Calu3 (cell line): Measurements from ENCODE around the gene PPIL1. TPM values are rescaled to one million over a fixed set of nuclear protein-coding genes. Genes with fewer than 3 reads are reported as not detected.

Source experiments
- BruUV-seq: library from RNA; stranded (reverse); fragments of 400-500 nt; replicated peaks from 2 replicates; lab custom pipeline; 2021; lab: Mats Ljungman, UMichigan
- CTCF ChIA-PET: fragments of 300-600 bp; sonication (Branson Sonifier 250); formaldehyde crosslinking; loops from one replicate; lab custom pipeline; 2022; ENCODE audit warnings: antibody characterized with exemption; lab: Charles Lee
- DNase-seq: peaks from one replicate; pipeline ENCODE4 v3.0.0; 2022
- H3K27ac Mint-ChIP-seq: one replicate; pipeline ENCODE4 v1.8.0; 2022; ENCODE audit warnings: mixed read lengths; ENCODE audit not compliant: unreplicated experiment
- H3K27me3 Mint-ChIP-seq: one replicate; pipeline ENCODE4 v1.8.0; 2022; ENCODE audit warnings: mixed read lengths; ENCODE audit not compliant: unreplicated experiment
- H3K36me3 Mint-ChIP-seq: one replicate; pipeline ENCODE4 v1.8.0; 2022; ENCODE audit warnings: mild to moderate bottlenecking, moderate library complexity, mixed read lengths; ENCODE audit not compliant: insufficient read depth, unreplicated experiment
- H3K4me1 Mint-ChIP-seq: one replicate; pipeline ENCODE4 v1.8.0; 2022; ENCODE audit warnings: mild to moderate bottlenecking, low read depth, mixed read lengths; ENCODE audit not compliant: unreplicated experiment
- H3K4me3 Mint-ChIP-seq: one replicate; pipeline ENCODE4 v1.8.0; 2022; ENCODE audit warnings: mild to moderate bottlenecking, low read depth, moderate library complexity, mixed read lengths; ENCODE audit not compliant: unreplicated experiment
- H3K9me3 Mint-ChIP-seq: one replicate; pipeline ENCODE4 v1.8.0; 2022; ENCODE audit warnings: low read depth, mixed read lengths; ENCODE audit not compliant: unreplicated experiment
- CTCF ChIP-seq: fragments of 200-600 bp; IDR thresholded peaks from one replicate; pipeline ENCODE4 v1.8.0; 2022; ENCODE audit warnings: antibody characterized with exemption; ENCODE audit not compliant: unreplicated experiment
- intact Hi-C: fragments of 100-400 bp; cut with micrococcal nuclease; formaldehyde crosslinking; loops from one replicate; pipeline ENCODE4 v1.10.0; 2022; ENCODE audit not compliant: unreplicated experiment
- total RNA-seq: library from RNA; stranded (reverse); gene quantifications from 2 replicates; pipeline ENCODE4 v1.2.3, GENCODE V29; 2022

Gene PPIL1
- total RNA-seq, 1 experiment from 2014 or later = 64.4 TPM

GRCh38 chr6:36837686-36838085, 36.9 kb downstream of the PPIL1 start:
- CTCF ChIA-PET = no interaction called here
- H3K27me3 Mint-ChIP-seq = peaks cover 57% of the 10 kb centered on the region
- H3K27ac Mint-ChIP-seq = no peak overlapping the region
- BruUV-seq = no TSS peak
- no peaks in the 10 kb centered on the region for H3K4me1 Mint-ChIP-seq
- no peaks in the 10 kb centered on the region for H3K9me3 Mint-ChIP-seq
- no peak for DNase-seq
- H3K36me3 Mint-ChIP-seq = peaks cover 5% of the 10 kb centered on the region
- TF ChIP-seq CTCF = no peak
- intact Hi-C loops = no loop called here
- no peak overlapping the region for H3K4me3 Mint-ChIP-seq

GRCh38 chr6:36837022-36837339, 37.6 kb downstream of the PPIL1 start:
- no peak for DNase-seq
- Mint-ChIP-seq H3K4me1 (no peaks in the 10 kb centered on the region), H3K9me3 (no peaks in the 10 kb centered on the region), H3K4me3 (no peak overlapping the region), H3K36me3 (peaks cover 5% of the 10 kb centered on the region), H3K27ac (no peak overlapping the region), H3K27me3 (peaks cover 57% of the 10 kb centered on the region)
- intact Hi-C loops = no loop called here
- CTCF ChIA-PET = no interaction called here
- TF ChIP-seq CTCF = no peak
- no TSS peak for BruUV-seq

GRCh38 chr6:36836111-36837021, 38.2 kb downstream of the PPIL1 start:
- CTCF ChIA-PET = no interaction called here
- H3K36me3 Mint-ChIP-seq = peaks cover 5% of the 10 kb centered on the region
- BruUV-seq = no TSS peak
- no peak overlapping the region for H3K4me3 Mint-ChIP-seq
- H3K9me3 Mint-ChIP-seq = no peaks in the 10 kb centered on the region
- TF ChIP-seq CTCF = no peak
- intact Hi-C loops = no loop called here
- DNase-seq = no peak
- H3K27ac Mint-ChIP-seq = no peak overlapping the region
- peaks cover 57% of the 10 kb centered on the region for H3K27me3 Mint-ChIP-seq
- no peaks in the 10 kb centered on the region for H3K4me1 Mint-ChIP-seq

GRCh38 chr6:36834576-36835341, 39.8 kb downstream of the PPIL1 start:
- intact Hi-C loops = no loop called here
- Mint-ChIP-seq H3K27me3 (peaks cover 41% of the 10 kb centered on the region), H3K36me3 (no peaks in the 10 kb centered on the region), H3K4me3 (no peak overlapping the region), H3K9me3 (no peaks in the 10 kb centered on the region), H3K4me1 (no peaks in the 10 kb centered on the region), H3K27ac (no peak overlapping the region)
- no peak for TF ChIP-seq CTCF
- BruUV-seq = no TSS peak
- CTCF ChIA-PET = no interaction called here
- no peak for DNase-seq
